ENCODE measurements around the gene CNTNAP2. TPM values are rescaled to one million over a fixed set of nuclear protein-coding genes. Genes with fewer than 3 reads are reported as not detected.

Gene CNTNAP2
- total and polyA plus RNA-seq, 8 donors = 0.19 to 18.2 (median 0.56) TPM

DNA sequence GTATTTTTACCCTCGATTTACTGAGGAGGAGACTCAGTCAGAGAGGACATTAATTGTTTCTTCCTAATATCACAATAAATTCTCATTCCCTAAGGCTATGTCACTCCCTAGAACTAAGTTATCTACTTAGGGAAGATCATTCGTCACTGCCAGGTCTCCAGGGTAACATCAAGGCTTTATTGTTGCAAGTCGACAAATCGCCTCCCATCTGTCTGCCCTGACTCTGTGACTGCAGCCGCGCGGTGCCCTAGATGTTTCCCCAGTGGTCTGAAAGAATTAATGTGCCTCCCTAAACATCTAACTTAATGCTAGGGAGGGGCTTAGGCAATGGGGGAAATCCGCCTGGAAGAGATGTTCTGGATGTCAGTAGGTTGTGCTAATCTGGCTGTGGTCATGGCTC lies 1915.2 kb downstream of the CNTNAP2 start:
- Histone ChIP-seq H3K9me3 (no peaks in the 10 kb centered on the region), H3K36me3 (no peaks in the 10 kb centered on the region), H3K27ac (no peak overlapping the region), H3K27me3 (no peaks in the 10 kb centered on the region), H3K4me1 (no peaks in the 10 kb centered on the region), H3K4me3 (no peak overlapping the region)
- intact Hi-C loops (cut with DNase I; ENCODE audit: low total_unique reads) = no loop called here
- TF ChIP-seq POLR2AphosphoS5 (IDR thresholded peaks at IDR 0.05) (no peak), POLR2A (IDR thresholded peaks at IDR 0.05) (no peak), EP300 (IDR thresholded peaks at IDR 0.05) (no peak), CTCF (IDR thresholded peaks at IDR 0.05) (no peak)
- 60 to 71% (median 63%) methylated on average over 8 of the region's 8 CpGs for WGBS, 5 donors
- no peak for DNase-seq

GRCh38 chr7:148035950-148036349 lies 1919.3 kb downstream of the CNTNAP2 start:
- DNase-seq = no peak
- H3K36me3 ChIP-seq = no peaks in the 10 kb centered on the region

DNA sequence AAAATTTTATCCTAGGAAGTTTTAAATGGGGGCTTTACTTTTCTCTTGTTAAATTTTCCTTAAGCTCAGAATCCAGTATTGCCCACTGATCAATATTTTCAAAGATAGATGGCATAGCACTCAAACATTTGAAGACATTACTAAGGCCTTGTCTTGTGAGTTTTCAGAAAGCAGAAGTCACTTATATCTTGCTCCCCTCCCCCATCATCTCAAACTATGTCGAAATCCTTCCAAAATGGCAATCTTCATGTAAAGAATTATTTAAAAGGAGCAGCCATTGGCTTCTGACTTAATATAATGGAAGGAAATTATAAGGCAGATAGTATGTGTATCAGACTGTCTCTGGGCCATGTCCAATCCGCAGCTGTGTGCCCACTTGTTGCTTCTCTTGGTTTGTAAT lies 1920.4 kb downstream of the CNTNAP2 start:
- Histone ChIP-seq H3K9me3 (no peaks in the 10 kb centered on the region), H3K4me1 (no peaks in the 10 kb centered on the region), H3K36me3 (no peaks in the 10 kb centered on the region), H3K27me3 (no peaks in the 10 kb centered on the region), H3K4me3 (no peak overlapping the region), H3K27ac (no peak overlapping the region)
- TF ChIP-seq POLR2AphosphoS5 (IDR thresholded peaks at IDR 0.05) (no peak), POLR2A (IDR thresholded peaks at IDR 0.05) (no peak), EP300 (IDR thresholded peaks at IDR 0.05) (no peak), CTCF (IDR thresholded peaks at IDR 0.05) (no peak)
- intact Hi-C loops (cut with DNase I; ENCODE audit: low total_unique reads) = no loop called here
- WGBS, 5 donors = 82 to 91% (median 89%) methylated on average over 2 of the region's 2 CpGs
- DNase-seq = no peak

More at GRCh38 chr7:148035950-148036349, 1919.3 kb downstream of the CNTNAP2 start:
- no peak overlapping the region for H3K4me3 ChIP-seq
- H3K27me3 ChIP-seq = no peaks in the 10 kb centered on the region
- WGBS, 5 donors = 48 to 71% (median 62%) methylated on average over 1 of the region's 1 CpG
- no peaks in the 10 kb centered on the region for H3K9me3 ChIP-seq
- intact Hi-C loops (cut with DNase I; ENCODE audit: low total_unique reads) = no loop called here
- H3K27ac ChIP-seq = no peak overlapping the region
- TF ChIP-seq POLR2AphosphoS5 (IDR thresholded peaks at IDR 0.05) = no peak
- TF ChIP-seq EP300 (IDR thresholded peaks at IDR 0.05) = no peak
- TF ChIP-seq CTCF (IDR thresholded peaks at IDR 0.05) = no peak
- TF ChIP-seq POLR2A (IDR thresholded peaks at IDR 0.05) = no peak
- H3K4me1 ChIP-seq = no peaks in the 10 kb centered on the region

- intact Hi-C loops (cut with DNase I; ENCODE audit: low total_unique reads) = no loop called here
- Histone ChIP-seq H3K4me3 (no peak overlapping the region), H3K27ac (no peak overlapping the region), H3K36me3 (no peaks in the 10 kb centered on the region), H3K4me1 (no peaks in the 10 kb centered on the region), H3K9me3 (no peaks in the 10 kb centered on the region), H3K27me3 (no peaks in the 10 kb centered on the region)
- WGBS, 5 donors = 76 to 92% (median 83%) methylated on average over 3 of the region's 3 CpGs
- no peak for TF ChIP-seq POLR2A (IDR thresholded peaks at IDR 0.05)
- no peak for TF ChIP-seq POLR2AphosphoS5 (IDR thresholded peaks at IDR 0.05)
- no peak for TF ChIP-seq CTCF (IDR thresholded peaks at IDR 0.05)
- no peak for TF ChIP-seq EP300 (IDR thresholded peaks at IDR 0.05)
- DNase-seq = no peak
Measured at GRCh38 chr7:148041156-148041555, 1924.6 kb downstream of the CNTNAP2 start.

All from stomach (tissue), 9 donors.